PC-9 (cell line): Measurements from ENCODE around the gene RFK. TPM values are rescaled to one million over a fixed set of nuclear protein-coding genes. Genes with fewer than 3 reads are reported as not detected.
A peak's percentile ranks its signal among the peaks of the same experiment; 100 is the strongest.

Experiments
- BruUV-seq: library from RNA; stranded (reverse); fragments of 400-500 nt; replicated peaks from 2 replicates; lab custom pipeline; 2021; lab: Mats Ljungman, UMichigan
- CTCF ChIA-PET: fragments of 300-600 bp; sonication (Branson Sonifier 250); formaldehyde crosslinking; loops from one replicate; lab custom pipeline; 2022; ENCODE audit warnings: antibody characterized with exemption; lab: Charles Lee
- POLR2A ChIA-PET: fragments of 300-600 bp; sonication (Branson Sonifier 250); formaldehyde crosslinking; loops from one replicate; lab custom pipeline; 2022; ENCODE audit warnings: antibody characterized with exemption; ENCODE audit not compliant: unreplicated experiment; lab: Charles Lee
- DNase-seq, 2 experiments: peaks; one replicate each; pipeline versions ENCODE4 v3.0.0 to v3.0.0-alpha.2; 2015 to 2022; ENCODE audit warnings: mixed read lengths in 1 of 2
- H2AFZ ChIP-seq: fragments of 200-600 bp; sonication (generic); 2 replicates; pipeline ENCODE4 v1.8.1; 2017; ENCODE audit warnings: antibody characterized with exemption
- H3F3A ChIP-seq: fragments of 200-600 bp; sonication (generic); 2 replicates; pipeline ENCODE4 v1.8.1; 2017; ENCODE audit warnings: antibody characterized with exemption, mild to moderate bottlenecking, low read depth; ENCODE audit not compliant: insufficient read depth
- H3K27ac ChIP-seq: fragments of 200-600 bp; sonication (generic); 2 replicates; pipeline ENCODE4 v1.6.1; 2016; ENCODE audit warnings: mixed run types
- H3K27me3 ChIP-seq: fragments of 200-600 bp; sonication (generic); 2 replicates; pipeline ENCODE4 v1.6.1; 2016; ENCODE audit warnings: low read depth, mixed run types; ENCODE audit not compliant: insufficient read depth
- H3K36me3 ChIP-seq: fragments of 200-600 bp; sonication (generic); 2 replicates; pipeline ENCODE4 v1.6.1; 2016; ENCODE audit warnings: low read depth, mixed run types
- H3K4me1 ChIP-seq: fragments of 200-600 bp; sonication (generic); replicated peaks from 2 replicates; pipeline ENCODE4 v1.6.1; 2016; ENCODE audit warnings: mixed run types; ENCODE audit not compliant: insufficient read depth
- H3K4me2 ChIP-seq: fragments of 200-600 bp; sonication (generic); 2 replicates; pipeline ENCODE4 v1.6.1; 2017; ENCODE audit warnings: mixed run types
- H3K4me3 ChIP-seq: fragments of 200-600 bp; sonication (generic); 2 replicates; pipeline ENCODE4 v1.6.1; 2016; ENCODE audit warnings: mixed run types
- H3K79me2 ChIP-seq: fragments of 200-600 bp; sonication (generic); 2 replicates; pipeline ENCODE4 v1.6.1; 2017; ENCODE audit warnings: low read depth, mixed run types
- H3K9me2 ChIP-seq: fragments of 200-600 bp; sonication (generic); 2 replicates; pipeline ENCODE4 v1.8.1; 2017; ENCODE audit warnings: mild to moderate bottlenecking; ENCODE audit not compliant: insufficient read depth
- H3K9me3 ChIP-seq: fragments of 200-600 bp; sonication (generic); 2 replicates; pipeline ENCODE4 v1.8.1; 2016; ENCODE audit warnings: low read depth; ENCODE audit not compliant: insufficient read depth
- H4K20me1 ChIP-seq: fragments of 200-600 bp; sonication (generic); 2 replicates; pipeline ENCODE4 v1.8.1; 2017; ENCODE audit not compliant: insufficient read depth
- EZH2 ChIP-seq: fragments of 200-600 bp; sonication (generic); IDR thresholded peaks from 2 replicates; pipeline ENCODE4 v1.8.0; 2017; ENCODE audit warnings: antibody characterized with exemption, low read depth
- intact Hi-C: fragments of 100-400 bp; cut with micrococcal nuclease; formaldehyde crosslinking; loops from one replicate; pipeline ENCODE4 v1.10.0; 2022; ENCODE audit not compliant: unreplicated experiment
- total RNA-seq: library from RNA; stranded (reverse); gene quantifications from 2 replicates; pipeline ENCODE4 v1.2.3, GENCODE V29; 2021
- TF ChIP-seq, protein P1 (sequence below): fragments of 200-600 bp; sonication (generic); conservative IDR thresholded peaks from 2 replicates; pipeline ENCODE4 v1.6.1; 2017; ENCODE audit warnings: mixed run types, antibody characterized with exemption, mild to moderate bottlenecking, moderate library complexity

Gene RFK
- total RNA-seq, 1 experiment from 2014 or later = 20.6 TPM

DNA sequence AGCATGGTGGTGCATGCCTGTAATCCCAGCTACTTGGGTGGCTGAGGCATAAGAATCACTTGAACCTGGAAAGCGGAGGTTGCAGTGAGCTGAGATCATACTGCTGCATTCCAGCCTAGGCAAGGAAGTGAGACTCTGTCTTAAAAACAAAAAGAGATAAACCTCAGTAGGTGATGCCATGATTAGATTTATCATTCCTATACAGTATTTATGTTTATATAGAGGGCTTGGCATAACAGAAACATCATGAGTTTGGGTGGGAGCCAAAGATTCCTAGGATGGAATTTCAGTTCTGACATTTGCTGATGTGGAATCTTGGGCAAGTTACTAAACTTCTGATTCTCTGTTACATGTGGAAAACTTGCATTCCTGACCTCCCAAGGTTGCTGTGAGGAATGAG is 22.3 kb downstream of the RFK start:
- no TSS peak for BruUV-seq
- POLR2A ChIA-PET = interaction anchor here (0.7 kb wide), 1 partner anchor 51 kb away, joined by 3 read pairs; no protein-coding TSS in a partner anchor
- Histone ChIP-seq H3K79me2 (no peaks in the 10 kb centered on the region), H3K27ac (no peak overlapping the region), H3K4me2 (0 out of 2 replicates have a peak overlapping the region, but pooled peaks have one; percentile 30), H2AFZ (no peak overlapping the region), H3K9me2 (no peaks in the 10 kb centered on the region), H3F3A (peaks cover 45% of the 10 kb centered on the region), H3K4me3 (no peak overlapping the region), H4K20me1 (no peaks in the 10 kb centered on the region), H3K4me1 (peaks cover 65% of the 10 kb centered on the region), H3K27me3 (no peaks in the 10 kb centered on the region), H3K9me3 (no peaks in the 10 kb centered on the region), H3K36me3 (no peaks in the 10 kb centered on the region)
- no peak for TF ChIP-seq EZH2
- TF ChIP-seq, protein P1, sequence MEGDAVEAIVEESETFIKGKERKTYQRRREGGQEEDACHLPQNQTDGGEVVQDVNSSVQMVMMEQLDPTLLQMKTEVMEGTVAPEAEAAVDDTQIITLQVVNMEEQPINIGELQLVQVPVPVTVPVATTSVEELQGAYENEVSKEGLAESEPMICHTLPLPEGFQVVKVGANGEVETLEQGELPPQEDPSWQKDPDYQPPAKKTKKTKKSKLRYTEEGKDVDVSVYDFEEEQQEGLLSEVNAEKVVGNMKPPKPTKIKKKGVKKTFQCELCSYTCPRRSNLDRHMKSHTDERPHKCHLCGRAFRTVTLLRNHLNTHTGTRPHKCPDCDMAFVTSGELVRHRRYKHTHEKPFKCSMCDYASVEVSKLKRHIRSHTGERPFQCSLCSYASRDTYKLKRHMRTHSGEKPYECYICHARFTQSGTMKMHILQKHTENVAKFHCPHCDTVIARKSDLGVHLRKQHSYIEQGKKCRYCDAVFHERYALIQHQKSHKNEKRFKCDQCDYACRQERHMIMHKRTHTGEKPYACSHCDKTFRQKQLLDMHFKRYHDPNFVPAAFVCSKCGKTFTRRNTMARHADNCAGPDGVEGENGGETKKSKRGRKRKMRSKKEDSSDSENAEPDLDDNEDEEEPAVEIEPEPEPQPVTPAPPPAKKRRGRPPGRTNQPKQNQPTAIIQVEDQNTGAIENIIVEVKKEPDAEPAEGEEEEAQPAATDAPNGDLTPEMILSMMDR = no peak
- peak; percentile 41 to 57 for DNase-seq
- intact Hi-C loops = loop anchor here (2.0 to 10.0 kb wide), 5 partner anchors 19 to 1137 kb away; partner anchors contain the start of gene PCSK5
- CTCF ChIA-PET = interaction anchor here (0.6 kb wide), 1 partner anchor 72 kb away, joined by 3 read pairs; no protein-coding TSS in a partner anchor

DNA sequence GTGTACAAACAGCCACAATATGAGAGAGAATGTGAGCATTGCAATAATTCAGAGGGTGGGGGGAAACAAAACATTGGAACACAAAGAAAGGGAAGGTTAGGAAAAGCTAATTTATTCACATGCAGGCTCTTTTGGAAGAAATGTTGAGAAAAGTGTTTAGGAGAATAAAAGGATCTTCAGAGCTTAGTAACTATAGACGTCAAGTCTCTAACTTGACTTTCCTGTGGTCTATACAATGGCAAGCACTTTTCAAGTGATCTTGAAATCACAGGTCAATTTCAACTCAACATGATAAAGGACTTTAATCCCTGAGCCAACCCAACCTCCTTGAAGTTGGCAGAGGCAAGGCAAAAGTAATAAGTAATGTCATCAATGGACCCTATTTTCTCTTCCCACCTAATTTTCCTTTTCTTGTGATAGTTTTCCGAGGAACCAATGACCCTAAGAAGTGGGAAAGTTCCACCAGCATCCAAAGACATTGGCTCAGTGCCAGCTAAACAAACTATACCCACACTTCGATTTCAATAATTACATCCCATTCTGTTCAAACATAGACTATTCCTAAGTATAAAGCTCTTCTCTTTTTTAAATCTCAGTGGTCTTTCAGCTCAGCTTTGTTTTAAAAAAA is 23.7 kb downstream of the RFK start:
- POLR2A ChIA-PET = interaction anchor here (0.6 to 1.2 kb wide), 3 partner anchors 23 to 190 kb away, joined by 4 to 6 read pairs (median 5); no protein-coding TSS in a partner anchor

DNA sequence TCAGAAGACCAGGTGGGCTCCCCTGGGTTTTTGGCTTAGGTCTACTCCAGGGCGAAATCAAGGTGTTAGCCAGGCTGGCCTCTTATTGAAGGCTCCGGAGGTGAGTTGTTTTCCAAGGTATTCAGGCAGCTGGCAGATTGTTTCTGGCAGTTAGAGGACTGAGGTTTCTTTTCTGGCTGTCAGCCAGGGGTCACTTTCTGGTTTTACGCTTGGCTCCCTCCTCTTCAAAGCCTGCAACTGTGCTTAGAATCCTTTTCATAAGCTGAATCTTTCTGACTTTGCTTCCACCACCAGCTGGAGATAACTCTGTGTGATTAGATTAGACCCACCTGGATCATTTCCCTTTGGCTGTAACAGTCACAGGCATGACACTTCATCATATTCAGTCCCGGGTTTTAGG is 24.6 kb downstream of the RFK start:
- no TSS peak for BruUV-seq
- TF ChIP-seq, protein P1 = no peak
- no peak for TF ChIP-seq EZH2
- H3K4me2 ChIP-seq = peak overlapping the region; percentile 60
- peak; percentile 88 for DNase-seq
- no peak overlapping the region for H3K4me3 ChIP-seq
- H3K4me1 ChIP-seq = peaks cover 70% of the 10 kb centered on the region
- no peaks in the 10 kb centered on the region for H3K36me3 ChIP-seq
- CTCF ChIA-PET = interaction anchor here (0.6 to 0.9 kb wide), 2 partner anchors 48 to 1258 kb away, joined by 4 to 5 read pairs; no protein-coding TSS in a partner anchor
- H2AFZ ChIP-seq = no peak overlapping the region
- POLR2A ChIA-PET = interaction anchor here (0.6 to 1.2 kb wide), 4 partner anchors 8 to 189 kb away, joined by 3 to 6 read pairs (median 4); no protein-coding TSS in a partner anchor
- intact Hi-C loops = loop anchor here (5.0 kb wide), 1 partner anchor 57 kb away; no protein-coding TSS in a partner anchor
- H3K27ac ChIP-seq = peak overlapping the region; percentile 47
- H4K20me1 ChIP-seq = no peaks in the 10 kb centered on the region
- no peaks in the 10 kb centered on the region for H3K9me2 ChIP-seq
- H3F3A ChIP-seq = peaks cover 48% of the 10 kb centered on the region
- no peaks in the 10 kb centered on the region for H3K9me3 ChIP-seq
- H3K27me3 ChIP-seq = no peaks in the 10 kb centered on the region
- no peaks in the 10 kb centered on the region for H3K79me2 ChIP-seq

More for the DNA sequence above, 23.7 kb downstream of the RFK start:
- Histone ChIP-seq H4K20me1 (no peaks in the 10 kb centered on the region), H3K9me3 (no peaks in the 10 kb centered on the region), H3K4me1 (peaks cover 73% of the 10 kb centered on the region), H3K4me2 (no peak overlapping the region), H3K36me3 (no peaks in the 10 kb centered on the region), H3K79me2 (no peaks in the 10 kb centered on the region), H3K4me3 (no peak overlapping the region), H2AFZ (no peak overlapping the region), H3K9me2 (no peaks in the 10 kb centered on the region), H3F3A (peaks cover 44% of the 10 kb centered on the region), H3K27ac (0 out of 2 replicates have a peak overlapping the region, but pooled peaks have one; percentile 47), H3K27me3 (no peaks in the 10 kb centered on the region)
- no peak for DNase-seq
- TF ChIP-seq EZH2 = no peak
- TF ChIP-seq, protein P1 = no peak
- no TSS peak for BruUV-seq
- CTCF ChIA-PET = interaction anchor here (0.6 kb wide), 1 partner anchor 37 kb away, joined by 3 read pairs; no protein-coding TSS in a partner anchor
- intact Hi-C loops = loop anchor here (10.0 kb wide), 4 partner anchors 156 to 1136 kb away; partner anchors contain the start of gene PCSK5
